ENCODE results near the gene CLIC5. TPM values are rescaled to one million over a fixed set of nuclear protein-coding genes. Genes with fewer than 3 reads are reported as not detected.

The CLIC5 gene
- total and polyA plus RNA-seq, 2 of the 8 experiments (the other 6 are each of a cell fraction or from before 2014, with no cell fraction given) = 0.12 to 0.15 TPM

DNA sequence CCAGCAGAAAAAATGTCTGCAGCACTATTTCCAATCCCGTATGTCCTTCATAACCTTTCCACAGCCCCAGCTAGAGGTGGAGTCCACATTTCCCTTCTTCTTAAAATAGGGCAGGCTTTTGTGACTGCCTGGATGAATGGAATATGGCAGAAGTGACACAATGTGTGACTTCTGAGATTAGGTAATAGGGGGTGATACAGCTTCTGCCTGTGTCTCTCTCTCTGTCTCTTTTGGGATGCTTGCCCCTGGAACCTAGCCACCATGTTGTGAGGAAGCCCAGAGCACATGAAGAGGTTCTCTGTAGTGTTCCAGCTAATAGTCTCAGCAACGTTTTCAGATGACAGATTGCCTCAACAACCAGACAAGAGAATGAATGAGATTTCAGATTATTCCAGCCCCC lies 51.4 kb downstream of the CLIC5 start:
- POLR2A ChIA-PET (ENCODE audit: partially characterized antibody) = no interaction called here
- Histone ChIP-seq H3K4ac (replicated peaks; ENCODE audit: insufficient read length, low read depth, low read length) (no peak overlapping the region), H2BK12ac (ENCODE audit: low read depth, low read length) (no peak overlapping the region), H2BK120ac (replicated peaks; ENCODE audit: low read depth, low read length) (no peak overlapping the region), H2BK15ac (ENCODE audit: low read length) (no peak overlapping the region), H3K36me3 (ENCODE audit: control insufficient read depth in 2 of 4, insufficient read depth in 4 of 4, low read length in 3 of 4) (no peaks in the 10 kb centered on the region), H3K79me1 (ENCODE audit: low read depth, low read length) (no peaks in the 10 kb centered on the region), H3K9ac (replicated peaks in 1 of 4; ENCODE audit: extremely low read depth in 1 of 4, low read depth in 3 of 4, low read length in 3 of 4) (no peak overlapping the region), H4K91ac (replicated peaks; ENCODE audit: insufficient read length, low read length) (no peak overlapping the region), H4K8ac (ENCODE audit: extremely low read depth, insufficient read depth, low read length) (no peak overlapping the region), H2BK20ac (ENCODE audit: low read length) (no peak overlapping the region), H4K20me1 (replicated peaks in 1 of 2; ENCODE audit: control insufficient read depth in 1 of 2, insufficient read depth in 2 of 2, low read length in 2 of 2) (no peaks in the 10 kb centered on the region), H2AFZ (ENCODE audit: low read length) (no peak overlapping the region), H3K4me3 (ENCODE audit: extremely low read depth in 1 of 4, insufficient read depth in 2 of 4, low read depth in 3 of 4, low read length in 4 of 4) (no peak overlapping the region), H3K14ac (ENCODE audit: insufficient read length) (no peak overlapping the region), H2BK5ac (ENCODE audit: low read depth, low read length) (no peak overlapping the region), H3K23ac (ENCODE audit: insufficient read length) (no peak overlapping the region), H3K23me2 (ENCODE audit: low read depth, low read length) (no peaks in the 10 kb centered on the region), H3K79me2 (ENCODE audit: control insufficient read depth in 1 of 2, insufficient read depth in 2 of 2, low read length in 2 of 2) (no peaks in the 10 kb centered on the region), H3K4me1 (replicated peaks in 1 of 4; ENCODE audit: control insufficient read depth in 3 of 4, insufficient read depth in 4 of 4, low read length in 3 of 4) (peaks cover 0 to 3% (median 0%) of the 10 kb centered on the region in 4 experiments; a peak in 2 of 7 replicates), H3K27ac (ENCODE audit: low read depth, low read length) (no peak overlapping the region), H3K9me3 (ENCODE audit: insufficient read depth in 2 of 2, low read depth in 1 of 2, low read length in 1 of 2) (peaks cover 0 to 6% of the 10 kb centered on the region in 2 experiments; a peak in 1 of 4 replicates), H3K27me3 (replicated peaks in 1 of 4; ENCODE audit: control insufficient read depth in 3 of 4, extremely low read depth in 1 of 4, insufficient read depth in 3 of 4, low read length in 3 of 4) (no peaks in the 10 kb centered on the region; a peak in 1 of 7 replicates), H3K4me2 (ENCODE audit: insufficient read depth in 1 of 2, low read depth in 2 of 2, low read length in 2 of 2) (no peak overlapping the region), H3K18ac (ENCODE audit: extremely low read depth, low read length) (no peak overlapping the region), H3K56ac (replicated peaks; ENCODE audit: insufficient read length, low read depth, low read length) (no peak overlapping the region), H4K5ac (ENCODE audit: insufficient read length, low read depth, low read length) (no peak overlapping the region), H2AK5ac (ENCODE audit: low read depth, low read length) (no peak overlapping the region)
- 81% methylated on average over 2 of the region's 2 CpGs; no CpG with 5 or more reads in 1 of the 2 experiments for WGBS, 2 experiments (ENCODE audit: extremely low coverage in 1 of 2, insufficient coverage in 1 of 2, insufficient read length in 1 of 2, insufficient replicate concordance in 2 of 2, low coverage in 1 of 2, low lambda C conversion rate in 2 of 2, missing lambda C conversion rate in 1 of 2)
- FAIRE-seq (no peak), DNase-seq (ENCODE audit: low read depth in 1 of 2, low spot score in 2 of 2) (no peak)
- no peak for TF ChIP-seq CBX8 (IDR thresholded peaks at IDR 0.05; ENCODE audit: borderline replicate concordance, low read depth, low read length)
- TF ChIP-seq, protein P1, sequence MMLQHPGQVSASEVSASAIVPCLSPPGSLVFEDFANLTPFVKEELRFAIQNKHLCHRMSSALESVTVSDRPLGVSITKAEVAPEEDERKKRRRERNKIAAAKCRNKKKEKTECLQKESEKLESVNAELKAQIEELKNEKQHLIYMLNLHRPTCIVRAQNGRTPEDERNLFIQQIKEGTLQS (IDR thresholded peaks at IDR 0.05; ENCODE audit: insufficient read depth, low read depth, low read length) = no peak
- TF ChIP-seq SIN3A (conservative IDR thresholded peaks at IDR 0.05 in 1 of 2, IDR thresholded peaks at IDR 0.05 in 1 of 2; ENCODE audit: low read depth in 1 of 2, low read length in 2 of 2) = no peak
- CTCF ChIA-PET (ENCODE audit: partially characterized antibody) = interaction anchor here (1.1 kb wide), 1 partner anchor 24 kb away, joined by 4 read pairs; no protein-coding TSS in a partner anchor

Measured in H1 (cell line).